ENCODE measurements around the gene RAD51C.

DNA sequence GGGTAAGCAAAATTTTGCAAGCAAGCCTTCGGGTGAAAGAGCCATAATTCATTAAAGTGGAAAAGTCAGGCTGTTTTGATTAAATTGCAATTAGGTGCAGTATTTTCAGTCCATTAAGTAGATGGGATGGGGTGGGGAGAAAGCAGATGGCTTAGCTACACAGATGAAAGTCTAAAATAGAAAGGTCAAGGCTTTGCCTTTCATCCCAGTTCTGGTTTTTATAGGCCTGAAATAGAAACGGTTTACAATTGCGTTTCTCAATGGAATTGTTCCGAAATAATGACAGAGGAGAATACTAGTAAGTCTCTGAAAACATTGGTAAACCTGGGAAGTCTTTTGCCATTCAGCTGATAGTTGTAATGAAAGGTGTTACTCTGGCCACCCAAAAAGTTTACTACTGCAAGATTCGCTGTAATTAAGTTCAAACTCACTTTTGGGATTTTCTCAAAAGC, 64.8 kb downstream of the RAD51C start:
- no peak for TF ChIP-seq GATA2 (IDR thresholded peaks at IDR 0.05; ENCODE audit: low read depth, low read length)
- no peak for TF ChIP-seq GATA3 (IDR thresholded peaks at IDR 0.05; ENCODE audit: low read depth, low read length)

Measured in SH-SY5Y (cell line).